Keratinocyte (primary cell): ENCODE results near the gene PIK3CD. TPM values are rescaled to one million over a fixed set of nuclear protein-coding genes. Genes with fewer than 3 reads are reported as not detected.
A peak's percentile ranks its signal among the peaks of the same experiment; 100 is the strongest.

Source experiments
- DNase-seq: peaks from one replicate; pipeline ENCODE4 v3.0.0-alpha.2; 2011; ENCODE audit warnings: low read depth, missing footprints, low spot score
- FAIRE-seq: peaks from 2 replicates; lab custom pipeline; 2011; peaks lifted over from hg19 to GRCh38; lab: Jason Lieb, UNC
- H2AFZ ChIP-seq: 2 replicates; pipeline ENCODE4 v1.6.0; 2012; ENCODE audit warnings: low read length, control low read depth, inconsistent platforms; ENCODE audit not compliant: control insufficient read depth
- H3K27ac ChIP-seq: 2 replicates; pipeline ENCODE4 v1.5.1; 2011; ENCODE audit warnings: low read length; ENCODE audit not compliant: control insufficient read depth, insufficient read depth
- H3K27me3 ChIP-seq: 3 replicates; pipeline ENCODE4 v1.6.0; 2011; ENCODE audit warnings: low read length; ENCODE audit not compliant: control insufficient read depth, insufficient read depth; ENCODE audit errors: extremely low read depth
- H3K36me3 ChIP-seq, 2 experiments: 2 replicates in 1 of 2; 3 replicates in 1 of 2; pipeline ENCODE4 v1.5.1; 2011; ENCODE audit warnings: low read length in 2 of 2, mild to moderate bottlenecking in 1 of 2; ENCODE audit not compliant: control insufficient read depth in 2 of 2, insufficient read depth in 2 of 2; ENCODE audit errors: extremely low read depth in 1 of 2
- H3K4me1 ChIP-seq: 3 replicates; pipeline ENCODE4 v1.5.1; 2011; ENCODE audit warnings: low read length; ENCODE audit not compliant: control insufficient read depth, insufficient read depth; ENCODE audit errors: extremely low read depth
- H3K4me2 ChIP-seq: 3 replicates; pipeline ENCODE4 v1.6.0; 2011; ENCODE audit warnings: low read depth, low read length; ENCODE audit not compliant: control insufficient read depth, insufficient read depth; ENCODE audit errors: extremely low read depth
- H3K4me3 ChIP-seq, 3 experiments: fragments of 200-600 bp in 1 of 3; sonication (generic) in 1 of 3; 2 replicates in 2 of 3; 3 replicates in 1 of 3; pipeline ENCODE4 v1.5.1; 2011 to 2016; ENCODE audit warnings: low read length in 3 of 3, mild to moderate bottlenecking in 3 of 3, control low read depth in 2 of 3, inconsistent platforms in 1 of 3, low read depth in 1 of 3, mixed read lengths in 1 of 3, mixed run types in 1 of 3, moderate library complexity in 1 of 3; ENCODE audit not compliant: control insufficient read depth in 2 of 3, insufficient read depth in 2 of 3; ENCODE audit errors: extremely low read depth in 1 of 3
- H3K79me2 ChIP-seq: 2 replicates; pipeline ENCODE4 v1.6.0; 2012; ENCODE audit warnings: low read length; ENCODE audit not compliant: control insufficient read depth, insufficient read depth
- H3K9ac ChIP-seq: 3 replicates; pipeline ENCODE4 v1.6.0; 2011; ENCODE audit warnings: low read length; ENCODE audit not compliant: control insufficient read depth, insufficient read depth; ENCODE audit errors: extremely low read depth
- H3K9me1 ChIP-seq: 3 replicates; pipeline ENCODE4 v1.6.0; 2011; ENCODE audit warnings: low read length; ENCODE audit not compliant: control insufficient read depth, insufficient read depth; ENCODE audit errors: extremely low read depth
- H3K9me3 ChIP-seq: 2 replicates; pipeline ENCODE4 v1.5.1; 2012; ENCODE audit warnings: low read depth, low read length; ENCODE audit not compliant: control insufficient read depth
- H4K20me1 ChIP-seq: 3 replicates; pipeline ENCODE4 v1.6.0; 2011; ENCODE audit warnings: low read length; ENCODE audit not compliant: control insufficient read depth, insufficient read depth; ENCODE audit errors: extremely low read depth
- EZH2 ChIP-seq: IDR thresholded peaks from one replicate; pipeline ENCODE4 v1.6.1; 2012; ENCODE audit warnings: inconsistent platforms, mild to moderate bottlenecking, low read length, moderate library complexity
- dilution Hi-C: fragments of 300-500 bp; cut with MboI; formaldehyde crosslinking; loops from one replicate; pipeline ENCODE4 v1.7.0; 2020; ENCODE audit warnings: low sequenced_read_pairs; ENCODE audit not compliant: extremely low pct_ligation_motif_present
- polyA plus RNA-seq, 5 experiments: library from polyadenylated mRNA; depleted of rRNA in 3 of 5; stranded (reverse) in 3 of 5; stranded (forward) in 1 of 5; unstranded in 1 of 5; fragments of >200 nt; gene quantifications; 1 replicate in 1 of 5; 2 replicates in 3 of 5; 3 replicates in 1 of 5; pipeline versions ENCODE4 v1.2.1 to v1.2.3, GENCODE V29; 2011 to 2012; ENCODE audit warnings: missing spikeins in 2 of 5, low read depth in 1 of 5, low replicate concordance in 1 of 5
- TF ChIP-seq, protein P1 (sequence below), 3 experiments: IDR thresholded peaks in 1 of 3; conservative IDR thresholded peaks in 1 of 3; optimal IDR thresholded peaks in 1 of 3; 2 replicates in 2 of 3; 3 replicates in 1 of 3; pipeline versions ENCODE3 to v1.5.1; 2011; ENCODE audit warnings: low read length in 3 of 3, mild to moderate bottlenecking in 3 of 3, moderate library complexity in 2 of 3, control low read depth in 1 of 3, inconsistent platforms in 1 of 3; ENCODE audit not compliant: insufficient read depth in 2 of 3; ENCODE audit errors: extremely low read depth in 1 of 3

Gene PIK3CD
- polyA plus RNA-seq, 1 donor (not counting 4 experiments of a cell fraction or from before 2014, with no cell fraction given), result 7.8 TPM

DNA sequence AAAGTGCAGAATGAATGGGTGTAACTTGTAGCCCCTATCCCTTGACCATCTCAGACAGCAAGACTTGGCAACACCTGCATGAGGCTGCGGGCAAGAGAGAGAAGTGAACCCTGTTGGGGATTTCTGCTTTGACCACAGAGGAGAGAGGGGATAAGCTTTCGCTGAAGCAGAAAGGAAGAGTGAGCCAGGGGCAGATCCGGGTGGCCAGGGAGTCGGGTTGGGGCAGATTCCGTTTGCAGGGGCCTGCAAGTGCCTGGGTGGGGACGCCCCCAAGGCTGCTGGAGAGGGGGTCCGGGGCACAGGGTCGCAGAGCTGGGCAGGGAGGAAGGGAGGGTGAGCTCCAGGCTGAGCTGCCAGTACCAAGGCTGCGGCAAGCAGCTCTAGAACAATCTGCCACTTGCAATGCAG is 25.3 kb upstream of the PIK3CD start:
- H3K9ac ChIP-seq, result no peak overlapping the region
- FAIRE-seq, result no peak
- no peak for DNase-seq
- no peak overlapping the region for H2AFZ ChIP-seq
- H3K4me3 ChIP-seq, result no peak overlapping the region
- dilution Hi-C loops, result no loop called here
- H3K27me3 ChIP-seq, result peaks cover 5% of the 10 kb centered on the region
- H3K4me2 ChIP-seq, result peak overlapping the region; percentile 27
- H3K4me1 ChIP-seq, result peaks cover 11% of the 10 kb centered on the region
- no peaks in the 10 kb centered on the region for H4K20me1 ChIP-seq
- no peaks in the 10 kb centered on the region for H3K9me3 ChIP-seq
- H3K79me2 ChIP-seq, result no peaks in the 10 kb centered on the region
- no peaks in the 10 kb centered on the region for H3K9me1 ChIP-seq
- H3K36me3 ChIP-seq, result no peaks in the 10 kb centered on the region
- TF ChIP-seq, protein P1, sequence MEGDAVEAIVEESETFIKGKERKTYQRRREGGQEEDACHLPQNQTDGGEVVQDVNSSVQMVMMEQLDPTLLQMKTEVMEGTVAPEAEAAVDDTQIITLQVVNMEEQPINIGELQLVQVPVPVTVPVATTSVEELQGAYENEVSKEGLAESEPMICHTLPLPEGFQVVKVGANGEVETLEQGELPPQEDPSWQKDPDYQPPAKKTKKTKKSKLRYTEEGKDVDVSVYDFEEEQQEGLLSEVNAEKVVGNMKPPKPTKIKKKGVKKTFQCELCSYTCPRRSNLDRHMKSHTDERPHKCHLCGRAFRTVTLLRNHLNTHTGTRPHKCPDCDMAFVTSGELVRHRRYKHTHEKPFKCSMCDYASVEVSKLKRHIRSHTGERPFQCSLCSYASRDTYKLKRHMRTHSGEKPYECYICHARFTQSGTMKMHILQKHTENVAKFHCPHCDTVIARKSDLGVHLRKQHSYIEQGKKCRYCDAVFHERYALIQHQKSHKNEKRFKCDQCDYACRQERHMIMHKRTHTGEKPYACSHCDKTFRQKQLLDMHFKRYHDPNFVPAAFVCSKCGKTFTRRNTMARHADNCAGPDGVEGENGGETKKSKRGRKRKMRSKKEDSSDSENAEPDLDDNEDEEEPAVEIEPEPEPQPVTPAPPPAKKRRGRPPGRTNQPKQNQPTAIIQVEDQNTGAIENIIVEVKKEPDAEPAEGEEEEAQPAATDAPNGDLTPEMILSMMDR (optimal IDR thresholded peaks at IDR 0.05 in 1 of 3, IDR thresholded peaks at IDR 0.05 in 1 of 3, conservative IDR thresholded peaks at IDR 0.05 in 1 of 3; ENCODE audit: extremely low read depth in 1 of 3, insufficient read depth in 2 of 3, low read length in 3 of 3), result no peak
- TF ChIP-seq EZH2, result no peak
- no peak overlapping the region for H3K27ac ChIP-seq

DNA sequence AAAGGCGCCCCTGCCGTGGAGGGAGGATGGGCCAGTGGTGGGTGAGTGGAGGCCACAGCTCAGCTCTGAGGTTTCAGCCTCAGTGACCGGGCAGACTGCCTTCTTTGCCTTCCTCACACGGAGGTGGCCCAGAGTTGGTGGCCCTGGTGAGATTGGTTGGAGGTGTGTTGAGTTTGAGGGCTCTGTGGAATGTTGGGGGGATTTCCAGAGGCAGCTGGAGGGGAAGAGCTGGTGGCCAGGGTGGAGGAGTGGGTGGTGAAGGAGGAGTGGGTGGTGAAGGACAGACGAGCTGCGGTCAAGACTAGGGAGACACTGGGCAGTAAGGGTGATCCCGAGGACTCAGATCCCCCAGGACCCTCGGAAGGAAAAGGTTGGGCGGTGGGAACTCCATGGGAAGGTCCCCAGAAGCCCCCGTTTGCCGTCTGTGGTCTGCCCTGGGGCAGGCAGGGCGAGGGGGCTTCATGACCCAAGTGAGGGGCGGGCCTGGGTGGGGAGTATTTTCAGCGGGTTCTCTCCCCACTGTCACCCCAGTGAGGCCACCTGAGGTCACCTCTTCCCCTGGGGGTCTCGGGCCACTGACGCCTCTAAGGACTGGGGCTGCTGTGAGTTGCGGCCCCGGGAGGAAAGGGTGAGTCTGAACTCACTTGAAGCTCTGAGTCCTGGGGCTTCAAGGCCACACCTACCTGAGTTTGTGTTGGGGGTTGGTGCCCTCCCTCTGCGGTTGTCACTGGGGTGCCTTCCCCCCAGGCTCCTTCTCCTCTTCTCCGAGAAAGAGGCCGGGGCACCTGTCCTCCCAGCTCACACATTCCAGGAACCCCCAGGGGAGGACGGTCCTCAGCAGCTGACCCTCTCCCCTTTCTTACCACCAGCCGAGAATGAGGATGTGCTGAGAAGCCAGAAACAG is 22.7 kb upstream of the PIK3CD start:
- dilution Hi-C loops, result no loop called here
- no peaks in the 10 kb centered on the region for H3K9me1 ChIP-seq
- DNase-seq (no peak), FAIRE-seq (no peak)
- H3K4me2 ChIP-seq, result no peak overlapping the region
- H3K79me2 ChIP-seq, result no peaks in the 10 kb centered on the region
- H3K9ac ChIP-seq, result no peak overlapping the region
- H3K4me3 ChIP-seq, result no peak overlapping the region
- no peak overlapping the region for H3K27ac ChIP-seq
- H3K27me3 ChIP-seq, result peaks cover 5% of the 10 kb centered on the region
- H3K36me3 ChIP-seq, result no peaks in the 10 kb centered on the region
- TF ChIP-seq, protein P1 (optimal IDR thresholded peaks at IDR 0.05 in 1 of 3, IDR thresholded peaks at IDR 0.05 in 1 of 3, conservative IDR thresholded peaks at IDR 0.05 in 1 of 3; ENCODE audit: extremely low read depth in 1 of 3, insufficient read depth in 2 of 3, low read length in 3 of 3), result no peak
- TF ChIP-seq EZH2, result no peak
- H3K4me1 ChIP-seq, result peaks cover 11% of the 10 kb centered on the region
- no peaks in the 10 kb centered on the region for H3K9me3 ChIP-seq
- no peak overlapping the region for H2AFZ ChIP-seq
- no peaks in the 10 kb centered on the region for H4K20me1 ChIP-seq
